Upper lobe of left lung (tissue), 6 donors: ENCODE data around the gene SPEM3. TPM values are rescaled to one million over a fixed set of nuclear protein-coding genes. Genes with fewer than 3 reads are reported as not detected.

Experiments
- ATAC-seq, 2 donors: fragments of 200-7000 bp; cut with Tn5 transposase; one replicate each; pipeline ENCODE4 v1.9.1; 2022; ENCODE audit warnings: mild to moderate bottlenecking in 2 of 2, moderate library complexity in 2 of 2; ENCODE audit not compliant: low FRiP score in 2 of 2
- DNase-seq, 2 donors: peaks; one replicate each; pipeline ENCODE4 v3.0.0-alpha.2; 2019 to 2020
- H3K27ac ChIP-seq, 4 donors: fragments of 200-600 bp; sonication (generic); one replicate each; pipeline ENCODE4 v1.5.1; 2016 to 2019
- H3K27me3 ChIP-seq, 4 donors: fragments of 200-600 bp; sonication (generic); one replicate each; pipeline ENCODE4 v1.5.1; 2017 to 2019
- H3K36me3 ChIP-seq, 4 donors: fragments of 200-600 bp; sonication (generic); one replicate each; pipeline ENCODE4 v1.5.1; 2016 to 2019
- H3K4me1 ChIP-seq, 4 donors: fragments of 200-600 bp; sonication (generic); one replicate each; pipeline ENCODE4 v1.5.1; 2018 to 2019
- H3K4me3 ChIP-seq, 4 donors: fragments of 200-600 bp; sonication (generic); one replicate each; pipeline ENCODE4 v1.5.1; 2017 to 2019; ENCODE audit warnings: mild to moderate bottlenecking in 2 of 4, moderate library complexity in 1 of 4
- H3K9me3 ChIP-seq, 4 donors: fragments of 200-600 bp; sonication (generic); one replicate each; pipeline ENCODE4 v1.5.1; 2018 to 2019
- CTCF ChIP-seq, 6 experiments: fragments of 450-650 bp in 4 of 6; fragments of 200-600 bp in 2 of 6; sonication (generic) in 2 of 6; IDR thresholded peaks; one replicate each; pipeline ENCODE4 v1.5.1; 2016 to 2019; ENCODE audit warnings: antibody characterized with exemption in 6 of 6
- EP300 ChIP-seq, 4 donors: sonication (generic); formaldehyde crosslinking; IDR thresholded peaks; one replicate each; pipeline ENCODE4 v1.5.1; 2017; ENCODE audit warnings: antibody characterized with exemption in 4 of 4, control low read depth in 2 of 4
- POLR2A ChIP-seq, 4 donors: fragments of 450-650 bp; IDR thresholded peaks; one replicate each; pipeline ENCODE4 v1.5.1; 2016 to 2017; ENCODE audit warnings: antibody characterized with exemption in 4 of 4, mild to moderate bottlenecking in 2 of 4
- POLR2AphosphoS5 ChIP-seq, 2 donors: sonication (generic); formaldehyde crosslinking; IDR thresholded peaks; one replicate each; pipeline ENCODE4 v1.5.1; 2017; ENCODE audit warnings: antibody characterized with exemption in 2 of 2
- WGBS, 2 donors: methylation state at CpG; one replicate each; pipeline ENCODE4 v1.1.5; 2017 to 2018; 5-methylcytosine and 5-hydroxymethylcytosine counted together
- total RNA-seq, 6 donors: library from RNA; depleted of rRNA in 4 of 6; stranded (reverse); fragments of >200 nt in 4 of 6; gene quantifications; one replicate each; pipeline versions ENCODE4 v1.1.0 to v1.2.1, GENCODE V29; 2016 to 2021
- donor health status: DM: no; HTN: no; CAD: no; lungs with moderate emphysema.
- donor health status: DM: no; HTN: yes; CAD: no; lungs with severe emphysema.

The SPEM3 gene
- total RNA-seq, 6 donors from 2014 or later: not detected

- Histone ChIP-seq H3K4me1 (no peaks in the 10 kb centered on the region), H3K4me3 (no peak overlapping the region), H3K27me3 (no peaks in the 10 kb centered on the region), H3K27ac (no peak overlapping the region), H3K9me3 (no peaks in the 10 kb centered on the region), H3K36me3 (peaks cover 0 to 11% (median 3%) of the 10 kb centered on the region in 4 donors)
- WGBS, 2 donors: 94 to 95% methylated on average over 32 to 51 of the region's 54 CpGs
- DNase-seq (peak in 1 of 2 donors; percentile 83), ATAC-seq (no peak)
- TF ChIP-seq CTCF (IDR thresholded peaks at IDR 0.05): no peak
- TF ChIP-seq EP300 (IDR thresholded peaks at IDR 0.05): no peak
- no peak for TF ChIP-seq POLR2A (IDR thresholded peaks at IDR 0.05)
- no peak for TF ChIP-seq POLR2AphosphoS5 (IDR thresholded peaks at IDR 0.05)
Observed at GRCh38 chr17:7417056-7417655, 11.5 kb upstream of the SPEM3 start.

- H3K36me3 ChIP-seq: peaks cover 0 to 11% (median 3%) of the 10 kb centered on the region in 4 donors
- DNase-seq: peak in 1 of 2 donors; percentile 58
- H3K27me3 ChIP-seq: no peaks in the 10 kb centered on the region
- no peak overlapping the region for H3K27ac ChIP-seq
- no peak for ATAC-seq
- H3K4me3 ChIP-seq: no peak overlapping the region
- no peaks in the 10 kb centered on the region for H3K9me3 ChIP-seq
- TF ChIP-seq CTCF (IDR thresholded peaks at IDR 0.05): no peak
- no peak for TF ChIP-seq EP300 (IDR thresholded peaks at IDR 0.05)
- no peak for TF ChIP-seq POLR2AphosphoS5 (IDR thresholded peaks at IDR 0.05)
- no peak for TF ChIP-seq POLR2A (IDR thresholded peaks at IDR 0.05)
- 82 to 85% methylated on average over 9 to 15 of the region's 18 CpGs for WGBS, 2 donors
- H3K4me1 ChIP-seq: no peaks in the 10 kb centered on the region
Observed at GRCh38 chr17:7418472-7419152, 10.0 kb upstream of the SPEM3 start.

GRCh38 chr17:7419819-7420610 lies 8.6 kb upstream of the SPEM3 start, which contains the start of gene SPEM1:
SPEM1 (plus strand) TSS chr17:7420324; CDS start chr17:7420385, 61 bp downstream.
- H3K27ac ChIP-seq: no peak within 1 kb of the TSS
- ATAC-seq (peak in 1 of 2 donors; percentile 15), DNase-seq (peak in 1 of 2 donors; percentile 55)

GRCh38 chr17:7421186-7421585 lies 7.5 kb upstream of the SPEM3 start:
- 98 to 99% methylated on average over 15 of the region's 16 CpGs for WGBS, 2 donors
- Histone ChIP-seq H3K36me3 (peaks cover 0 to 6% (median 2%) of the 10 kb centered on the region in 4 donors), H3K27ac (no peak overlapping the region), H3K4me1 (no peaks in the 10 kb centered on the region), H3K4me3 (no peak overlapping the region), H3K27me3 (no peaks in the 10 kb centered on the region), H3K9me3 (no peaks in the 10 kb centered on the region)
- DNase-seq (peak in 1 of 2 donors; percentile 56), ATAC-seq (no peak)
- TF ChIP-seq EP300 (IDR thresholded peaks at IDR 0.05): no peak
- no peak for TF ChIP-seq CTCF (IDR thresholded peaks at IDR 0.05)
- no peak for TF ChIP-seq POLR2AphosphoS5 (IDR thresholded peaks at IDR 0.05)
- no peak for TF ChIP-seq POLR2A (IDR thresholded peaks at IDR 0.05)

More at GRCh38 chr17:7419819-7420610, 8.6 kb upstream of the SPEM3 start, which contains the start of gene SPEM1:
- no peaks in the 10 kb centered on the region for H3K27me3 ChIP-seq
- no peak within 1 kb of the TSS for H3K4me3 ChIP-seq
- peaks cover 0 to 11% (median 3%) of the 10 kb centered on the region in 4 donors for H3K36me3 ChIP-seq
- H3K9me3 ChIP-seq: no peaks in the 10 kb centered on the region
- no peaks in the 10 kb centered on the region for H3K4me1 ChIP-seq
- TF ChIP-seq POLR2AphosphoS5 (IDR thresholded peaks at IDR 0.05): no peak
- TF ChIP-seq CTCF (IDR thresholded peaks at IDR 0.05): no peak
- no peak for TF ChIP-seq POLR2A (IDR thresholded peaks at IDR 0.05)
- TF ChIP-seq EP300 (IDR thresholded peaks at IDR 0.05): no peak
- WGBS, 2 donors: 65 to 87% methylated on average over 6 to 17 of the region's 17 CpGs
